T-helper 9 cell (primary cell): ENCODE results near the gene TMEM200A.
A peak's percentile ranks its signal among the peaks of the same experiment; 100 is the strongest.

Source experiments
- DNase-seq: peaks from one replicate; pipeline ENCODE4 v3.0.0-alpha.2; 2020

Gene TMEM200A

GRCh38 chr6:130379223-130379622 is 13.4 kb downstream of the TMEM200A start:
- DNase-seq = no peak

- DNase-seq = no peak
These were observed 15.2 kb downstream of the TMEM200A start for GRCh38 chr6:130381012-130381411.

- DNase-seq = peak; percentile 11
These were observed 15.9 kb downstream of the TMEM200A start for GRCh38 chr6:130381459-130382380.

- DNase-seq = no peak
These were observed 17.2 kb downstream of the TMEM200A start for GRCh38 chr6:130382872-130383490.

- DNase-seq = no peak
These were observed 19.4 kb downstream of the TMEM200A start for GRCh38 chr6:130385064-130385695.

- no peak for DNase-seq
These were observed 23.3 kb downstream of the TMEM200A start for GRCh38 chr6:130389142-130389541.

GRCh38 chr6:130390890-130391289 is 25.1 kb downstream of the TMEM200A start:
- DNase-seq = no peak

GRCh38 chr6:130393306-130393705 is 27.5 kb downstream of the TMEM200A start:
- no peak for DNase-seq

- DNase-seq = no peak
These were observed 28.4 kb downstream of the TMEM200A start for GRCh38 chr6:130394246-130394645.

GRCh38 chr6:130395164-130395563 is 29.3 kb downstream of the TMEM200A start:
- no peak for DNase-seq

GRCh38 chr6:130396722-130397121 is 30.9 kb downstream of the TMEM200A start:
- DNase-seq = no peak

GRCh38 chr6:130405549-130405948 is 39.7 kb downstream of the TMEM200A start:
- DNase-seq = no peak

- no peak for DNase-seq
These were observed 41.2 kb downstream of the TMEM200A start for GRCh38 chr6:130407032-130407431.

- DNase-seq = no peak
These were observed 43.7 kb downstream of the TMEM200A start for GRCh38 chr6:130409418-130410100.

- no peak for DNase-seq
These were observed 45.7 kb downstream of the TMEM200A start for GRCh38 chr6:130411481-130411880.

GRCh38 chr6:130412556-130413290 is 46.9 kb downstream of the TMEM200A start:
- no peak for DNase-seq

GRCh38 chr6:130417951-130418350 is 52.1 kb downstream of the TMEM200A start:
- no peak for DNase-seq

- no peak for DNase-seq
These were observed 55.1 kb downstream of the TMEM200A start for GRCh38 chr6:130420911-130421310.

GRCh38 chr6:130421585-130421984 is 55.8 kb downstream of the TMEM200A start:
- DNase-seq = no peak

GRCh38 chr6:130423044-130423443 is 57.2 kb downstream of the TMEM200A start:
- DNase-seq = no peak

GRCh38 chr6:130424710-130425109 is 58.9 kb downstream of the TMEM200A start:
- no peak for DNase-seq

GRCh38 chr6:130425537-130425936 is 59.7 kb downstream of the TMEM200A start:
- DNase-seq = no peak
